HEK293T (cell line): ENCODE data around the gene NCAN.

Source experiments
- ARNT ChIP-seq: fragments of 450-650 bp; IDR thresholded peaks from 2 replicates; pipeline ENCODE4 v1.6.1; 2017; ENCODE audit warnings: mild to moderate bottlenecking
- BHLHE40 ChIP-seq: fragments of 450-650 bp; IDR thresholded peaks from 2 replicates; pipeline ENCODE4 v1.6.1; 2016; ENCODE audit warnings: mild to moderate bottlenecking, moderate library complexity, borderline replicate concordance
- CTBP1 ChIP-seq: fragments of 450-650 bp; IDR thresholded peaks from 2 replicates; pipeline ENCODE4 v1.6.1; 2016; ENCODE audit warnings: borderline replicate concordance
- FOXA1 ChIP-seq: fragments of 450-650 bp; IDR thresholded peaks from 2 replicates; pipeline ENCODE4 v1.6.1; 2016; ENCODE audit warnings: mild to moderate bottlenecking
- HDGF ChIP-seq: fragments of 450-650 bp; IDR thresholded peaks from 2 replicates; pipeline ENCODE4 v1.6.1; 2017; ENCODE audit warnings: antibody characterized with exemption, borderline replicate concordance
- SP1 ChIP-seq: fragments of 450-650 bp; IDR thresholded peaks from 2 replicates; pipeline ENCODE4 v1.6.1; 2017
- SUZ12 ChIP-seq: fragments of 450-650 bp; IDR thresholded peaks from 2 replicates; pipeline ENCODE4 v1.6.1; 2016; ENCODE audit warnings: mild to moderate bottlenecking
- TARDBP ChIP-seq: fragments of 450-650 bp; IDR thresholded peaks from 2 replicates; pipeline ENCODE4 v1.6.1; 2016
- ZNF384 ChIP-seq: fragments of 450-650 bp; IDR thresholded peaks from 2 replicates; pipeline ENCODE4 v1.6.1; 2016

DNA sequence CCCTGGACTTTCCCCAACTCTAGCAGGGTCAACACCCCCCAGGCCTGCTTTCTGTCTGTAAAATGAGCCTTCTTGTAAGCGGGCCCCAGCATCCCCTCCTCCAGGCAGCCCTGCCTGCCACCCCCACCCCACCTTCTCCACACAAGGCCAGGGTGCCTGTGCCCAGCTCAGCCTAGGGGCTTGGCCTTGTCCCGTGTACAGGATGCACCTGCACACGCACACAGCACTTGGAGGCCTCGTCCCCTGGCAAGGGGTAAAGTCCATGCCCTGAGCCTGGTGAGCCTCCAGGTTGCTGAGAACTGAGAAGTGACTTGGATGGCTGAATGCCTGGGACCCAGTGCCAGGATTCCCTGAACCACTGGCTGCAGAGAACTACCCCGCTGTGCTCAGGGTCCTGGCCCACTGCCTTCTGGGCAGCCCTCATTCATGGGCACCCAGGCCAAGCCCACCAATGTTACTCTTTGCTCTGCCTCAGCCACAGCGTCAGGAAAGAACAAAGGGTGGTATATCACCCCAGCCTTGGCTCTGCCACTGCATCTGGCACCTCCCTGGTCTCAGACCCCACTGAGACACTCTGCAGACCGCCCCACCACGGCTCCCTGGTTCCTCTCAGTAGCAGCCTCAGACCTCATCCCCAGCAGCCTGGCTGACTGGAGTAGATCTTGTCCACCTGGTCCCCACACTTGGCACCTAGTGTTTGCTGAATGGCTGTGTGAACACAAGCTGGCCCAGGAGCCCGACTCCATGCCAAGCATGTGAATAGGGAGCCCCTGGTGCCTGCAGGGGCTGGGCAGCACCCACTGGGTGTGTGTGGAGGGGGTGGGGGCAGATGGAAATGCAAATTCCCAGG is 63.2 kb downstream of the NCAN start:
- TF ChIP-seq ARNT (no peak), CTBP1 (no peak), SUZ12 (no peak), HDGF (no peak), FOXA1 (no peak), ZNF384 (no peak), SP1 (no peak), BHLHE40 (no peak), TARDBP (no peak)
